WTC11 (cell line): Measurements from ENCODE around the gene DDX39A. TPM values are rescaled to one million over a fixed set of nuclear protein-coding genes. Genes with fewer than 3 reads are reported as not detected.

Source experiments
- ATAC-seq: fragments of 200-7000 bp; cut with Tn5 transposase; 2 replicates; pipeline ENCODE4 v1.10.0; 2021; ENCODE audit warnings: mild to moderate bottlenecking, moderate library complexity
- CTCF ChIA-PET: fragments of 300-600 bp; sonication (Branson Sonifier 250); formaldehyde crosslinking; loops from one replicate; lab custom pipeline; 2021; ENCODE audit warnings: antibody characterized with exemption; lab: Charles Lee
- POLR2A ChIA-PET: fragments of 350-600 bp; sonication (Branson Sonifier 250); formaldehyde crosslinking; loops from one replicate; lab custom pipeline; 2021; ENCODE audit warnings: antibody characterized with exemption; lab: Charles Lee
- DNase-seq: peaks from one replicate; pipeline ENCODE4 v3.0.0; 2021; ENCODE audit warnings: low spot score
- H3K27ac Mint-ChIP-seq: 2 replicates; pipeline ENCODE4 v1.8.0; 2021; ENCODE audit warnings: mixed read lengths
- H3K27me3 Mint-ChIP-seq: 2 replicates; pipeline ENCODE4 v1.8.0; 2021; ENCODE audit warnings: low read depth, mild to moderate bottlenecking, moderate library complexity, mixed read lengths
- H3K36me3 Mint-ChIP-seq: 2 replicates; pipeline ENCODE4 v1.8.0; 2021; ENCODE audit warnings: mixed read lengths
- H3K4me1 Mint-ChIP-seq: 2 replicates; pipeline ENCODE4 v1.8.0; 2022; ENCODE audit warnings: mixed read lengths
- H3K4me3 Mint-ChIP-seq: 2 replicates; pipeline ENCODE4 v1.8.0; 2021; ENCODE audit warnings: mild to moderate bottlenecking, moderate library complexity, mixed read lengths
- H3K9me3 Mint-ChIP-seq: 2 replicates; pipeline ENCODE4 v1.8.0; 2021; ENCODE audit warnings: mixed read lengths
- AFF4 ChIP-seq: sonication (generic); formaldehyde crosslinking; IDR thresholded peaks from 2 replicates; pipeline ENCODE4 v1.8.1; 2023; ENCODE audit warnings: mild to moderate bottlenecking, missing genetic modification reagents, borderline replicate concordance
- CREB1 ChIP-seq: sonication (generic); formaldehyde crosslinking; IDR thresholded peaks from 2 replicates; pipeline ENCODE4 v1.8.0; 2023; ENCODE audit warnings: mild to moderate bottlenecking, missing genetic modification reagents
- CREM ChIP-seq: sonication (generic); formaldehyde crosslinking; IDR thresholded peaks from 2 replicates; pipeline ENCODE4 v1.8.1; 2022; ENCODE audit warnings: mild to moderate bottlenecking, missing genetic modification reagents, moderate library complexity
- ELF4 ChIP-seq: sonication (generic); formaldehyde crosslinking; IDR thresholded peaks from 2 replicates; pipeline ENCODE4 v1.8.1; 2022; ENCODE audit warnings: low read depth, mild to moderate bottlenecking, moderate library complexity, missing genetic modification reagents
- ERG ChIP-seq: fragments of 250-450 bp; sonication (Bioruptor Pico); IDR thresholded peaks from 2 replicates; pipeline ENCODE4 v1.8.0; 2021; ENCODE audit warnings: mild to moderate bottlenecking
- ETV6 ChIP-seq: sonication (generic); formaldehyde crosslinking; IDR thresholded peaks from 2 replicates; pipeline ENCODE4 v1.8.1; 2022; ENCODE audit warnings: mild to moderate bottlenecking, missing genetic modification reagents
- JAZF1 ChIP-seq: fragments of 250-450 bp; sonication (Bioruptor Pico); IDR thresholded peaks from 2 replicates; pipeline ENCODE4 v1.9.0; 2021; ENCODE audit warnings: moderate library complexity, mild to moderate bottlenecking, inconsistent platforms
- MAX ChIP-seq: sonication (generic); formaldehyde crosslinking; IDR thresholded peaks from 2 replicates; pipeline ENCODE4 v1.8.0; 2022; ENCODE audit warnings: mild to moderate bottlenecking, missing genetic modification reagents
- NFE2L1 ChIP-seq: sonication (generic); formaldehyde crosslinking; IDR thresholded peaks from 2 replicates; pipeline ENCODE4 v1.8.1; 2023; ENCODE audit warnings: missing genetic modification reagents
- PREB ChIP-seq: sonication (generic); formaldehyde crosslinking; IDR thresholded peaks from 2 replicates; pipeline ENCODE4 v1.8.1; 2022; ENCODE audit warnings: mild to moderate bottlenecking, missing genetic modification reagents, moderate library complexity, borderline replicate concordance
- RORB ChIP-seq: fragments of 250-450 bp; sonication (Bioruptor Pico); IDR thresholded peaks from 2 replicates; pipeline ENCODE4 v1.9.0; 2021; ENCODE audit warnings: mild to moderate bottlenecking
- TEAD1 ChIP-seq: sonication (generic); formaldehyde crosslinking; IDR thresholded peaks from 2 replicates; pipeline ENCODE4 v1.8.0; 2022; ENCODE audit warnings: mild to moderate bottlenecking, missing genetic modification reagents
- ZNF263 ChIP-seq: sonication (generic); formaldehyde crosslinking; IDR thresholded peaks from 2 replicates; pipeline ENCODE4 v1.8.1; 2022; ENCODE audit warnings: low read depth, mild to moderate bottlenecking, moderate library complexity, missing genetic modification reagents
- ZNF416 ChIP-seq: fragments of 250-450 bp; sonication (Bioruptor Pico); IDR thresholded peaks from 2 replicates; pipeline ENCODE4 v1.9.0; 2021; ENCODE audit warnings: mild to moderate bottlenecking, inconsistent platforms
- total RNA-seq: library from RNA; stranded (reverse); gene quantifications from 3 replicates; pipeline ENCODE4 v1.2.3, GENCODE V29; 2021
- TF ChIP-seq, protein P1 (sequence below): fragments of 250-450 bp; sonication (Bioruptor Pico); conservative IDR thresholded peaks from 2 replicates; pipeline ENCODE4 v1.9.0; 2021; ENCODE audit warnings: mild to moderate bottlenecking
- TF ChIP-seq, protein P2 (sequence below): fragments of 250-450 bp; sonication (Bioruptor Pico); IDR thresholded peaks from 2 replicates; pipeline ENCODE4 v2.1.2; 2022; ENCODE audit warnings: mild to moderate bottlenecking, moderate library complexity
- TF ChIP-seq, protein P3 (sequence below): sonication (generic); formaldehyde crosslinking; conservative IDR thresholded peaks from 2 replicates; pipeline ENCODE4 v1.8.1; 2022; ENCODE audit warnings: mild to moderate bottlenecking, missing genetic modification reagents
- TF ChIP-seq, protein P4 (sequence below): sonication (generic); formaldehyde crosslinking; IDR thresholded peaks from 2 replicates; pipeline ENCODE4 v1.8.0; 2022; ENCODE audit warnings: mild to moderate bottlenecking, missing genetic modification reagents

DDX39A gene
- total RNA-seq, 1 experiment from 2014 or later = 136 TPM

DNA sequence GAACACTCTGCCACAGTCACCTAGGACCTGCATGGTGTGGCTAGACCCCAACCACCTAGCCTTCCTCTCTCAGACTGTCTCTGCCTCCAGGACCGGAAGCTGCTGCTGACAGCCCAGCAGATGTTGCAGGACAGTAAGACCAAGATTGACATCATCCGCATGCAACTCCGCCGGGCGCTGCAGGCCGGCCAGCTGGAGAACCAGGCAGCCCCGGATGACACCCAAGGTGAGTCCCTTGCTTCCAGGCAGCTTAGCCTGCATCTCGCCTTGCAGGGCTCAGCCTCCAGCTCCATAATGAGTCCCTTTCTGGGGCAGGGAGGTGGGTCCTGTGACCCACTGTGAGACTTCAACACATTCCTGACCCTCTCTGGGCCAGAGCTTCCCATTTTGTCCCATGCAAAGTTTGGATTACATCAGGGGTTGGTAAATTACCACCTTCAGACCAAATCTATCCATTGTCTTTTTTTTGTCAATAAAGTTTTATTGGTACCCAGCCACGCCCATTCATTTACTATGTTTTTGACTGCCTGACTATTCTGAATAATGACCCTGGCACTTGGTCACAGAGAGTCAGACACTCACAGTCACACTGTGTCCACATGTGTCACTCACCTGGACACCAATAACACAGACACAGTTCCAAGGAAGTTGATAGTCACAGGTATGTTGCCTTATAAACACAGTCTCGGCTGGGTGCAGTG is 27.3 kb upstream of the DDX39A start:
- H3K36me3 Mint-ChIP-seq = peaks cover 62% of the 10 kb centered on the region
- ATAC-seq (no peak), DNase-seq (no peak)
- H3K4me3 Mint-ChIP-seq = no peak overlapping the region
- TF ChIP-seq TEAD1 (CRISPR knock-in tag) (no peak), PREB (CRISPR knock-in tag) (no peak), JAZF1 (CRISPR knock-in tag) (no peak), CREM (CRISPR knock-in tag) (no peak), ZNF416 (no peak), RORB (CRISPR knock-in tag) (no peak), MAX (CRISPR knock-in tag) (no peak), AFF4 (CRISPR knock-in tag) (no peak), NFE2L1 (CRISPR knock-in tag) (no peak), ERG (CRISPR knock-in tag) (no peak)
- TF ChIP-seq, protein P1, sequence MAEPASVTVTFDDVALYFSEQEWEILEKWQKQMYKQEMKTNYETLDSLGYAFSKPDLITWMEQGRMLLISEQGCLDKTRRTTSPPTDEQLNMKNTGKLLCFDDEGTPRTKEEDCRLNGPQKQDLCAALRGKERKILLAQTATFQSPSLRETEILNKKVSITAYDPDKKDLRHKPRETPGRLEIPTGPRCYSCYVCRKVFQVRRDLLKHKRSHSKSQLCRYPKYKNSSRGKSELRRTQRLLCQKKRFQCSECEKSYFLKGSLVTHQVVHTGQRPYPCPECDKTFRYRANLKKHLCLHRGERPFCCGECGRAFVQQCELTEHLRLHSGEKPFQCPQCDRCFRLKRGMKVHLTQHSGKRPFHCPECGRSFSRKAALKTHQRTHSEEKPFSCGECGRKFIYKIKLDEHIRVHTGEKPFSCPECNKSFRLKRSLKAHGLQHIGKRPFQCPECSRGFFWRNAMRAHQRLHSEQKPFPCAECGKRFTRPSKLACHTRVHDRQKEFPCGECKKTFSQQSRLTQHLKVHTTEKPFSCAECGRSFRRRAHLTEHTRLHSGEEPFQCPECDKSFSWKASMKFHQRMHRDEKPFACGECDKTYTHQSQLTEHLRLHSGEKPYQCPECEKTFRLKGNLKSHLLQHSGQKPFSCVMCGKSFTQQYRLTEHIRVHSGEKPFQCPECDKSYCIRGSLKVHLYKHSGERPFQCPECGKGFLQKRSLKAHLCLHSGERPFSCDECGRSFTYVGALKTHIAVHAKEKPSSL (CRISPR knock-in tag) = no peak
- no peaks in the 10 kb centered on the region for H3K4me1 Mint-ChIP-seq
- CTCF ChIA-PET = interaction anchor here (1.6 to 1.7 kb wide), 2 partner anchors 14 to 40 kb away, joined by 5 to 8 read pairs; partner anchors contain the start of gene PKN1
- no peaks in the 10 kb centered on the region for H3K9me3 Mint-ChIP-seq
- no peak overlapping the region for H3K27ac Mint-ChIP-seq
- POLR2A ChIA-PET = no interaction called here
- H3K27me3 Mint-ChIP-seq = no peaks in the 10 kb centered on the region

DNA sequence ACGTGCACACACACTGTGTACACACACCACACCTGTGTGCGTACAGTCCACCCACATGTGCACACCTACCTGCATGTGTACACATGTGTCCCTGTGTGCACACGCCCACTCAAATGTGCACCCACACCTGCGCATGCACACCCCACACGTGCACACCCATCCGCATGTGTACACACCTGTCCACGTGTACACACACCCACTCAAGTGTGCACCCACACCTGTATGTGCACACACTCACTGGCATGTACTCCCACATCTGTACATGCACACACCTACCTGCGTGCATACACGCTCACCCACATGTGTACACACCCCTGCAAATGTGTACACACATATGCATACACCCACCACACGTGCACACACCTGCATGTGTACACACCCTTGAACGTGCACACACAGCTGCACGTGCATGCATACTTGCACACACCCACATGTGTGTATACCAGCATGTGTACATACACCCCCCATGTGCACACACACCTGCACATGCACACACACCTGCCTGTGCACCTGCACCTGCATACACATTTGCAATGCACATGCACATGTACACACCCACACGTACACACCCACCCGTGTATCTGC is 24.6 kb upstream of the DDX39A start:
- no peaks in the 10 kb centered on the region for H3K9me3 Mint-ChIP-seq
- ChIA-PET CTCF (no interaction called here), POLR2A (no interaction called here)
- DNase-seq (no peak), ATAC-seq (no peak)
- peaks cover 48% of the 10 kb centered on the region for H3K36me3 Mint-ChIP-seq
- H3K27ac Mint-ChIP-seq = no peak overlapping the region
- peaks cover 8% of the 10 kb centered on the region for H3K4me1 Mint-ChIP-seq
- no peaks in the 10 kb centered on the region for H3K27me3 Mint-ChIP-seq
- H3K4me3 Mint-ChIP-seq = no peak overlapping the region
- TF ChIP-seq ETV6 (no peak), CREB1 (CRISPR knock-in tag) (no peak), RORB (CRISPR knock-in tag) (no peak), ELF4 (CRISPR knock-in tag) (no peak), ZNF263 (CRISPR knock-in tag) (no peak)
- TF ChIP-seq, protein P1 (CRISPR knock-in tag) = no peak
- TF ChIP-seq, protein P2, sequence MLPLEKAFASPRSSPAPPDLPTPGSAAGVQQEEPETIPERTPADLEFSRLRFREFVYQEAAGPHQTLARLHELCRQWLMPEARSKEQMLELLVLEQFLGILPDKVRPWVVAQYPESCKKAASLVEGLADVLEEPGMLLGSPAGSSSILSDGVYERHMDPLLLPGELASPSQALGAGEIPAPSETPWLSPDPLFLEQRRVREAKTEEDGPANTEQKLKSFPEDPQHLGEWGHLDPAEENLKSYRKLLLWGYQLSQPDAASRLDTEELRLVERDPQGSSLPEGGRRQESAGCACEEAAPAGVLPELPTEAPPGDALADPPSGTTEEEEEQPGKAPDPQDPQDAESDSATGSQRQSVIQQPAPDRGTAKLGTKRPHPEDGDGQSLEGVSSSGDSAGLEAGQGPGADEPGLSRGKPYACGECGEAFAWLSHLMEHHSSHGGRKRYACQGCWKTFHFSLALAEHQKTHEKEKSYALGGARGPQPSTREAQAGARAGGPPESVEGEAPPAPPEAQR (CRISPR knock-in tag) = no peak
- TF ChIP-seq, protein P3, sequence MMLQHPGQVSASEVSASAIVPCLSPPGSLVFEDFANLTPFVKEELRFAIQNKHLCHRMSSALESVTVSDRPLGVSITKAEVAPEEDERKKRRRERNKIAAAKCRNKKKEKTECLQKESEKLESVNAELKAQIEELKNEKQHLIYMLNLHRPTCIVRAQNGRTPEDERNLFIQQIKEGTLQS (CRISPR knock-in tag) = no peak
- TF ChIP-seq, protein P4, sequence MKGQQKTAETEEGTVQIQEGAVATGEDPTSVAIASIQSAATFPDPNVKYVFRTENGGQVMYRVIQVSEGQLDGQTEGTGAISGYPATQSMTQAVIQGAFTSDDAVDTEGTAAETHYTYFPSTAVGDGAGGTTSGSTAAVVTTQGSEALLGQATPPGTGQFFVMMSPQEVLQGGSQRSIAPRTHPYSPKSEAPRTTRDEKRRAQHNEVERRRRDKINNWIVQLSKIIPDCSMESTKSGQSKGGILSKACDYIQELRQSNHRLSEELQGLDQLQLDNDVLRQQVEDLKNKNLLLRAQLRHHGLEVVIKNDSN (CRISPR knock-in tag) = no peak
